ENCODE measurements around the gene ARL11.

Gene ARL11

GRCh38 chr13:49615836-49616675 lies 12.3 kb upstream of the ARL11 start:
- H3K36me3 ChIP-seq (ENCODE audit: control insufficient read depth in 2 of 2, insufficient read depth in 2 of 2, low read length in 2 of 2) = no peaks in the 10 kb centered on the region
- H3K27ac ChIP-seq (ENCODE audit: low read length) = peak overlapping the region; percentile 19
- no peaks in the 10 kb centered on the region for H3K9me3 ChIP-seq (ENCODE audit: control insufficient read depth in 2 of 2, low read length in 2 of 2)
- H3K4me3 ChIP-seq (ENCODE audit: low read length in 2 of 2) = peak overlapping the region in 1 of 2 donors; percentile 12
- H3K9ac ChIP-seq (ENCODE audit: low read length in 2 of 2) = peak overlapping the region in 1 of 2 donors; percentile 42
- no peaks in the 10 kb centered on the region for H3K27me3 ChIP-seq (ENCODE audit: control insufficient read depth in 1 of 2, insufficient read depth in 2 of 2, low read length in 2 of 2)
- peaks cover 3% of the 10 kb centered on the region for H3K4me1 ChIP-seq (ENCODE audit: control insufficient read depth, insufficient read depth, low read length)

- H3K27me3 ChIP-seq (ENCODE audit: control insufficient read depth in 1 of 2, insufficient read depth in 2 of 2, low read length in 2 of 2) = no peaks in the 10 kb centered on the region
- H3K4me3 ChIP-seq (ENCODE audit: low read length in 2 of 2) = no peak overlapping the region
- H3K27ac ChIP-seq (ENCODE audit: low read length) = peak overlapping the region; percentile 19
- peaks cover 3% of the 10 kb centered on the region for H3K4me1 ChIP-seq (ENCODE audit: control insufficient read depth, insufficient read depth, low read length)
- no peak overlapping the region for H3K9ac ChIP-seq (ENCODE audit: low read length in 2 of 2)
- no peaks in the 10 kb centered on the region for H3K36me3 ChIP-seq (ENCODE audit: control insufficient read depth in 2 of 2, insufficient read depth in 2 of 2, low read length in 2 of 2)
- H3K9me3 ChIP-seq (ENCODE audit: control insufficient read depth in 2 of 2, low read length in 2 of 2) = no peaks in the 10 kb centered on the region
These were observed 11.6 kb upstream of the ARL11 start for GRCh38 chr13:49616676-49617065.

- no peak overlapping the region for H3K9ac ChIP-seq (ENCODE audit: low read length in 2 of 2)
- no peak overlapping the region for H3K27ac ChIP-seq (ENCODE audit: low read length)
- peak overlapping the region in 1 of 2 donors; percentile 15 for H3K4me3 ChIP-seq (ENCODE audit: low read length in 2 of 2)
- no peaks in the 10 kb centered on the region for H3K27me3 ChIP-seq (ENCODE audit: control insufficient read depth in 1 of 2, insufficient read depth in 2 of 2, low read length in 2 of 2)
- peaks cover 3% of the 10 kb centered on the region for H3K4me1 ChIP-seq (ENCODE audit: control insufficient read depth, insufficient read depth, low read length)
- H3K9me3 ChIP-seq (ENCODE audit: control insufficient read depth in 2 of 2, low read length in 2 of 2) = no peaks in the 10 kb centered on the region
- no peaks in the 10 kb centered on the region for H3K36me3 ChIP-seq (ENCODE audit: control insufficient read depth in 2 of 2, insufficient read depth in 2 of 2, low read length in 2 of 2)
These were observed 8.1 kb upstream of the ARL11 start for GRCh38 chr13:49620170-49620621.

- H3K36me3 ChIP-seq (ENCODE audit: control insufficient read depth in 2 of 2, insufficient read depth in 2 of 2, low read length in 2 of 2) = no peaks in the 10 kb centered on the region
- no peak overlapping the region for H3K9ac ChIP-seq (ENCODE audit: low read length in 2 of 2)
- no peaks in the 10 kb centered on the region for H3K9me3 ChIP-seq (ENCODE audit: control insufficient read depth in 2 of 2, low read length in 2 of 2)
- no peaks in the 10 kb centered on the region for H3K4me1 ChIP-seq (ENCODE audit: control insufficient read depth, insufficient read depth, low read length)
- H3K4me3 ChIP-seq (ENCODE audit: low read length in 2 of 2) = no peak overlapping the region
- no peaks in the 10 kb centered on the region for H3K27me3 ChIP-seq (ENCODE audit: control insufficient read depth in 1 of 2, insufficient read depth in 2 of 2, low read length in 2 of 2)
- H3K27ac ChIP-seq (ENCODE audit: low read length) = no peak overlapping the region
These were observed 5.9 kb upstream of the ARL11 start for GRCh38 chr13:49622174-49622946.

DNA sequence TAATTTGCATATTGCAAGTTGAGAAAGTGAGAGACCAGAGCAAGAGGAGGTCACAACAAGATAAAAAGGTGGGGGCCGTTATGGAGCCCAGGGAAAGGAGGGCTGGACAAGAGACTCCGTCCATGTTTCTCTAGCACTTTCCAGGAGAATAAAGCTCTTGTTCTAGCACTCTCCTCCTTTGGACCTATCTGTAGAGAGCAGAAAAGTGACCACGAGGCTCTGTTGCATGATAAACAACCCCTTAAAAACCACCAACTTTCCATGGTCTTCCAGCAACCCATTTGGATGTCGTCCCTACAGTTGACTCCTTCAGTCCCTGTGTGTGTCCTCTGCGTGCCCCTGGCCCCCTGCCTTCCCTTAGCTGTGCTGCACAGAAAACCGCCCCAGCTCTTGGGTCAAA lies 4.1 kb upstream of the ARL11 start:
- Histone ChIP-seq H3K4me1 (ENCODE audit: control insufficient read depth, insufficient read depth, low read length) (no peaks in the 10 kb centered on the region), H3K4me3 (ENCODE audit: low read length in 2 of 2) (no peak overlapping the region), H3K9ac (ENCODE audit: low read length in 2 of 2) (no peak overlapping the region), H3K36me3 (ENCODE audit: control insufficient read depth in 2 of 2, insufficient read depth in 2 of 2, low read length in 2 of 2) (no peaks in the 10 kb centered on the region), H3K9me3 (ENCODE audit: control insufficient read depth in 2 of 2, low read length in 2 of 2) (no peaks in the 10 kb centered on the region), H3K27me3 (ENCODE audit: control insufficient read depth in 1 of 2, insufficient read depth in 2 of 2, low read length in 2 of 2) (no peaks in the 10 kb centered on the region), H3K27ac (ENCODE audit: low read length) (no peak overlapping the region)

GRCh38 chr13:49625392-49626079 lies 2.8 kb upstream of the ARL11 start:
- H3K4me1 ChIP-seq (ENCODE audit: control insufficient read depth, insufficient read depth, low read length) = no peaks in the 10 kb centered on the region
- H3K4me3 ChIP-seq (ENCODE audit: low read length in 2 of 2) = no peak overlapping the region
- no peaks in the 10 kb centered on the region for H3K9me3 ChIP-seq (ENCODE audit: control insufficient read depth in 2 of 2, low read length in 2 of 2)
- H3K36me3 ChIP-seq (ENCODE audit: control insufficient read depth in 2 of 2, insufficient read depth in 2 of 2, low read length in 2 of 2) = no peaks in the 10 kb centered on the region
- no peak overlapping the region for H3K27ac ChIP-seq (ENCODE audit: low read length)
- no peaks in the 10 kb centered on the region for H3K27me3 ChIP-seq (ENCODE audit: control insufficient read depth in 1 of 2, insufficient read depth in 2 of 2, low read length in 2 of 2)
- no peak overlapping the region for H3K9ac ChIP-seq (ENCODE audit: low read length in 2 of 2)

GRCh38 chr13:49629196-49629938 lies 1.1 kb downstream of the ARL11 start:
- Histone ChIP-seq H3K36me3 (ENCODE audit: control insufficient read depth in 2 of 2, insufficient read depth in 2 of 2, low read length in 2 of 2) (no peaks in the 10 kb centered on the region), H3K4me3 (ENCODE audit: low read length in 2 of 2) (no peak overlapping the region), H3K4me1 (ENCODE audit: control insufficient read depth, insufficient read depth, low read length) (no peaks in the 10 kb centered on the region), H3K27me3 (ENCODE audit: control insufficient read depth in 1 of 2, insufficient read depth in 2 of 2, low read length in 2 of 2) (no peaks in the 10 kb centered on the region), H3K9me3 (ENCODE audit: control insufficient read depth in 2 of 2, low read length in 2 of 2) (no peaks in the 10 kb centered on the region), H3K9ac (ENCODE audit: low read length in 2 of 2) (no peak overlapping the region), H3K27ac (ENCODE audit: low read length) (no peak overlapping the region)

- Histone ChIP-seq H3K36me3 (ENCODE audit: control insufficient read depth in 2 of 2, insufficient read depth in 2 of 2, low read length in 2 of 2) (no peaks in the 10 kb centered on the region), H3K27ac (ENCODE audit: low read length) (no peak overlapping the region), H3K9me3 (ENCODE audit: control insufficient read depth in 2 of 2, low read length in 2 of 2) (no peaks in the 10 kb centered on the region), H3K9ac (ENCODE audit: low read length in 2 of 2) (no peak overlapping the region), H3K4me3 (ENCODE audit: low read length in 2 of 2) (no peak overlapping the region), H3K27me3 (ENCODE audit: control insufficient read depth in 1 of 2, insufficient read depth in 2 of 2, low read length in 2 of 2) (no peaks in the 10 kb centered on the region), H3K4me1 (ENCODE audit: control insufficient read depth, insufficient read depth, low read length) (no peaks in the 10 kb centered on the region)
These were observed 1.6 kb downstream of the ARL11 start for GRCh38 chr13:49629947-49630346.

DNA sequence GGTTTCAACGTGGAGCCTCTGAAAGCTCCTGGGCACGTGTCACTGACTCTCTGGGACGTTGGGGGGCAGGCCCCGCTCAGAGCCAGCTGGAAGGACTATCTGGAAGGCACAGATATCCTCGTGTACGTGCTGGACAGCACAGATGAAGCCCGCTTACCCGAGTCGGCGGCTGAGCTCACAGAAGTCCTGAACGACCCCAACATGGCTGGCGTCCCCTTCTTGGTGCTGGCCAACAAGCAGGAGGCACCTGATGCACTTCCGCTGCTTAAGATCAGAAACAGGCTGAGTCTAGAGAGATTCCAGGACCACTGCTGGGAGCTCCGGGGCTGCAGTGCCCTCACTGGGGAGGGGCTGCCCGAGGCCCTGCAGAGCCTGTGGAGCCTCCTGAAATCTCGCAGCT lies 2.3 kb downstream of the ARL11 start:
- Histone ChIP-seq H3K27me3 (ENCODE audit: control insufficient read depth in 1 of 2, insufficient read depth in 2 of 2, low read length in 2 of 2) (no peaks in the 10 kb centered on the region), H3K9me3 (ENCODE audit: control insufficient read depth in 2 of 2, low read length in 2 of 2) (no peaks in the 10 kb centered on the region), H3K4me1 (ENCODE audit: control insufficient read depth, insufficient read depth, low read length) (no peaks in the 10 kb centered on the region), H3K4me3 (ENCODE audit: low read length in 2 of 2) (no peak overlapping the region), H3K36me3 (ENCODE audit: control insufficient read depth in 2 of 2, insufficient read depth in 2 of 2, low read length in 2 of 2) (no peaks in the 10 kb centered on the region), H3K9ac (ENCODE audit: low read length in 2 of 2) (no peak overlapping the region), H3K27ac (ENCODE audit: low read length) (no peak overlapping the region)

- Histone ChIP-seq H3K4me1 (ENCODE audit: control insufficient read depth, insufficient read depth, low read length) (no peaks in the 10 kb centered on the region), H3K9ac (ENCODE audit: low read length in 2 of 2) (no peak overlapping the region), H3K4me3 (ENCODE audit: low read length in 2 of 2) (no peak overlapping the region), H3K27ac (ENCODE audit: low read length) (no peak overlapping the region), H3K27me3 (ENCODE audit: control insufficient read depth in 1 of 2, insufficient read depth in 2 of 2, low read length in 2 of 2) (no peaks in the 10 kb centered on the region), H3K36me3 (ENCODE audit: control insufficient read depth in 2 of 2, insufficient read depth in 2 of 2, low read length in 2 of 2) (no peaks in the 10 kb centered on the region), H3K9me3 (ENCODE audit: control insufficient read depth in 2 of 2, low read length in 2 of 2) (no peaks in the 10 kb centered on the region)
These were observed 3.8 kb downstream of the ARL11 start for GRCh38 chr13:49632156-49632555.

Measured in stomach smooth muscle (tissue), 2 donors.